D721Med (cell line): ENCODE results near the gene KCNAB1.
"Not testable (repeated sequence)": the region's sequence is repeated elsewhere in the genome, so short reads cannot be mapped to it uniquely, and the experiment has no call there.

Experiments used
- DNase-seq: peaks from one replicate; pipeline ENCODE4 v3.0.0; 2011; ENCODE audit warnings: low spot score; ENCODE audit not compliant: insufficient read length
- FAIRE-seq: peaks from 2 replicates; lab custom pipeline; 2011; peaks lifted over from hg19 to GRCh38; lab: Jason Lieb, UNC
- CTCF ChIP-seq: IDR thresholded peaks from 2 replicates; pipeline ENCODE4 v1.5.1; 2012; ENCODE audit warnings: mild to moderate bottlenecking, control low read depth; ENCODE audit not compliant: insufficient read depth; ENCODE audit errors: missing control alignments

The KCNAB1 gene

DNA sequence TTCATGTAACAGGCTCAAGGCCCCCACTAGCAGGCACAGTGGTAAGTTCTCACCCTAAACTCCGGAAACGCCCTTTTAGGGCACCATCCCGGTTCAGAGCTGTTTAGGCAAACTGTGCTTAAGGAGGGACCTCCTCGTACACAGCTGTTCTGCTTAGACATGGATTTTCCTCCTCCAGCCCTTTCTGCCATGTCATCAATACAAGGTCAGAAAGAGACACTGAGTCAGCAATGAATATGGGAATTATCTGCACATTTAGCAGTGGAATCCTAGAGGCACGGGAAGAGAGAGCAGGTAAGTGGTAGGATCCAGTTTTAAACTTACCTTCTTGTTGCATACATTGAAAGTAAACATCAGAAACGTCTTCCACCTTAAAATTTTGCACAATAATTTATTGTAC, 107.3 kb downstream of the KCNAB1 start:
- FAIRE-seq (no peak), DNase-seq (no peak)
- TF ChIP-seq CTCF, result no peak

DNA sequence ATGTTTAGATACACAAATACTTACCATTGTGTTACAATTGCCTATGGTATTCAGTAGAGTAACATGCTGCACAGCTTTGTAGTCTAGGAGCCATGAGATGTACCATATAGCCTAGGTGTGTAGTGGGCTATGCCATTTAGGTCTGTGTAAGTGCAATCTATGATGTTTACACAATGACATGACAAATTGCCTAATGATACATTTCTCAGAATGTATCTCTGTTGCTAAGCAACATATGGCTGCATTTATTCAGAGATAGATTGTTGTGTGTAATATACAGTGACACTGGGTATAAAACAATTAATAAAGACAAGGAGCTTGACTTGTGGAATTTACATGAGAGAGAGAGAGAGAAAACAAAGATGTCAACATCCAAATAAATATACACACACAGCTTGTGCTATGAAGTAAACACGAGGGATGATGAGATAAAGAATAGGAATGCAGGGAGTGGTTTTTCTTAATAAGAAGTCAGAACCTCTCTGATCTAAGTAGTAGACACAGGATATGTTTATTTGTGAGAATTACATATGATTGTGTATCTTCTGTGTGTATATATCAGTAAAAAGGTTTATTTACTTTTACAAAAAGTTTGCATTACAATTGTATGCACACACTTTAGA, 110.0 kb downstream of the KCNAB1 start:
- no peak for TF ChIP-seq CTCF
- DNase-seq (no peak), FAIRE-seq (no peak)

DNA sequence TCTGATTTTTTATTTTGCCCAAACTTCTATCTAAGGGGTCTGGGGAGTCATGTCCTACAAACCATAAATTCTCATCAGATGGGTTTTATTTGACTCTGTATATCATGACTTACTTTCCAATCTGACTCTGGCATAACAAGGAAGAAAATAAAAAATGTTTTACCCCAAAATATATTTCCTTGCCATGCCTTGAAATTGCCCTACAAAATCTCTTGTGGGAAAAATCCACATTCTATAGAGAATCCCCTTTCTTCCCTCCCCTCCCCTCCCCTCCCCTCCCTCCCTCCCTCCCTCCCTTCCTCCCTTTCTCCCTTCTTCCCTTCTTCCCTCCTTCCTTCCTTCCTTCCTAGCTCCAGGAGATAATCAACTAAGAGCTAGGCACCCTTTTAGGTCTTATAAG, 110.8 kb downstream of the KCNAB1 start:
- DNase-seq, FAIRE-seq: not testable (repeated sequence)

DNA sequence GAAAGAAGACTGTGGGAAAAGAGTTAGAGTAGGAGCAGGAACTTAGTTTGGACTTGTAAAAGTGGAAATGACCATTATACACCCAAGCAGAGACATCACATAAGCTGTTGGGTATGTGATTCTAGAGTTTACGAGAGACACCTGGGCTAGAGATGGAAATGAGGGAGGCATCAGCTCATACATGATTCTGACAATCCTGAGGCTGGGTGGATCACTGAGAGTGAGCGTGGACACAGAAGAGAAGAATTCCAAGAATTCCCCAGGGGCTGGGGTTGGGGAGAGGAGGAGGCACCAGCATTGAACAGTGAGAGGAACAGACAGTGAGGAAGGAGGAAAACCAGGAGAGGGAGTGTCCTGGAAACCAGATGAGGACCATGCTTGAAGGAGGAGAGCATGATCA, 113.5 kb downstream of the KCNAB1 start:
- no peak for TF ChIP-seq CTCF
- no peak for DNase-seq
- FAIRE-seq, result no peak

DNA sequence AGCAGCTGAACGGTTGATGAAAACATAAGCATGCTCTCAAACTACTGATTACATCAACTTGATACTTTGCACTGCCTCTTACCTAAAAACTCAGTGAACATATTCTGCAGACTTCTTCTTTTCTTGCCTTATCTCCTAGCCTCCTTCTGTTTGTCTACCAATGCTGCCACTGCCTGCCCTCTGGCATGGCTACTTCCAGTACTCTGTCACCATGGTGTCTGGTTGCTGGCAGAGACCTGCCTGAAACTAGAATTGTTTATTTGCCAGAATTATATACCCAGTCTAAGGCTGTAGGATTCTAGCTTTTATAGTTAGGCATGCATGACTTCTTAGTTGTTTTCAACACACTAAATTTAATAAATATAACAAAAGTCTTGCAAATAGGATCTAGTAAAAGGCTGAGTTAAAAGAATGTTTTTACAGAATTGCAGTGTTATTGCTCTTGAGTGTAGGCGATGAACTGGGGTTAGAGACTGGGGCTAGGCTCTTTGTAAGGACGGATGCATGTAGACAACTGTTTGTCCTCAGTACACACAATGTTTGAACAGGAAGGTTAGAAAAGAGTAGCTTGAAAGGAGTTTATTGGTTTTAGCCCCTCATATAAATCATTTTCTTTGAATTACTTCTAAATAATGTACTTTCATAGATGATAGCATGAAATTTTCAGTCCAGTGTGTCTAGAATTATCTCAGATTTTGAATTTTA, 116.3 kb downstream of the KCNAB1 start:
- no peak for FAIRE-seq
- DNase-seq, result no peak
- TF ChIP-seq CTCF, result no peak

DNA sequence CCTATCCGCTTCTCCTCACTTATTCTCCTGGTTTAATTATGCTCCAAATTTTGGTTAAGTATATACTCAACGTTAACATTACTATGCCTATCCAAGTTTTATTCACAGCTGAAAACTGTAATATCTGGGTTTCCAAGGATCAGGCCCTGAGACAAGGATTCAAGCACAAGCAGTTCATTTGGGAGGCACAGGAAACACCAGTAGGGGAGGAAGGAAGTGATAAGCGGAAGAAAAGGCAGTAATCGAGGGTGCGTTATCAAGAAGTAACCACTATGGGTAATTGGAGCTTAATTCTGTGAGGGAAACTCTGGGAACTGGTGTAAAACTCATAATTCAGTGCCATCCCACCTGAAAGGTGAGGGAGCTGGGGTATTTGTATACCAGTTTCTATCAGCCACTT, 120.3 kb downstream of the KCNAB1 start:
- no peak for TF ChIP-seq CTCF
- DNase-seq (no peak), FAIRE-seq (no peak)

- TF ChIP-seq CTCF, result no peak
- no peak for FAIRE-seq
- DNase-seq, result no peak
Observed at GRCh38 chr3:156246961-156247725, 126.8 kb downstream of the KCNAB1 start.
